ENCODE measurements around the gene TREH.
A peak's percentile ranks its signal among the peaks of the same experiment; 100 is the strongest.
"Not testable (repeated sequence)": the region's sequence is repeated elsewhere in the genome, so short reads cannot be mapped to it uniquely, and the experiment has no call there.

Gene TREH

GRCh38 chr11:118697346-118697745 lies 17.9 kb upstream of the TREH start:
- no peak for DNase-seq (ENCODE audit: low read depth, low spot score)

GRCh38 chr11:118696673-118697226 lies 17.3 kb upstream of the TREH start:
- DNase-seq (ENCODE audit: low read depth, low spot score) = no peak

- no peak for DNase-seq (ENCODE audit: low read depth, low spot score)
These were observed 15.3 kb upstream of the TREH start for GRCh38 chr11:118694771-118695170.

GRCh38 chr11:118694185-118694584 lies 14.7 kb upstream of the TREH start:
- no peak for DNase-seq (ENCODE audit: low read depth, low spot score)

- peak; percentile 30 for DNase-seq (ENCODE audit: low read depth, low spot score)
These were observed 12.7 kb upstream of the TREH start for GRCh38 chr11:118691926-118692830.

- no peak for DNase-seq (ENCODE audit: low read depth, low spot score)
These were observed 11.3 kb upstream of the TREH start for GRCh38 chr11:118690553-118691304.

- DNase-seq (ENCODE audit: low read depth, low spot score) = peak; percentile 59
These were observed 10.6 kb upstream of the TREH start for GRCh38 chr11:118689852-118690552.

GRCh38 chr11:118689503-118689851 lies 10.0 kb upstream of the TREH start:
- DNase-seq (ENCODE audit: low read depth, low spot score) = no peak

GRCh38 chr11:118688851-118689502 lies 9.5 kb upstream of the TREH start:
- DNase-seq (ENCODE audit: low read depth, low spot score) = no peak

GRCh38 chr11:118688339-118688738 lies 8.9 kb upstream of the TREH start:
- DNase-seq (ENCODE audit: low read depth, low spot score) = not testable (repeated sequence)

- no peak for DNase-seq (ENCODE audit: low read depth, low spot score)
These were observed 8.5 kb upstream of the TREH start for GRCh38 chr11:118687906-118688305.

- DNase-seq (ENCODE audit: low read depth, low spot score) = no peak
These were observed 4.7 kb upstream of the TREH start for GRCh38 chr11:118684187-118684586.

GRCh38 chr11:118682939-118683338 lies 3.5 kb upstream of the TREH start:
- not testable (repeated sequence) for DNase-seq (ENCODE audit: low read depth, low spot score)

GRCh38 chr11:118682372-118682771 lies 2.9 kb upstream of the TREH start:
- DNase-seq (ENCODE audit: low read depth, low spot score) = no peak

GRCh38 chr11:118678908-118679307 lies 542 bp downstream of the TREH start:
- not testable (repeated sequence) for DNase-seq (ENCODE audit: low read depth, low spot score)

GRCh38 chr11:118677977-118678376 lies 1.5 kb downstream of the TREH start:
- DNase-seq (ENCODE audit: low read depth, low spot score) = no peak

- no peak for DNase-seq (ENCODE audit: low read depth, low spot score)
These were observed 5.4 kb downstream of the TREH start for GRCh38 chr11:118674082-118674435.

GRCh38 chr11:118673361-118674081 lies 5.9 kb downstream of the TREH start:
- DNase-seq (ENCODE audit: low read depth, low spot score) = no peak

- DNase-seq (ENCODE audit: low read depth, low spot score) = no peak
These were observed 6.6 kb downstream of the TREH start for GRCh38 chr11:118672846-118673245.

GRCh38 chr11:118671254-118671653 lies 8.2 kb downstream of the TREH start:
- no peak for DNase-seq (ENCODE audit: low read depth, low spot score)

- no peak for DNase-seq (ENCODE audit: low read depth, low spot score)
These were observed 9.4 kb downstream of the TREH start for GRCh38 chr11:118670063-118670462.

Measured in activated CD4-positive, CD25-positive, alpha-beta regulatory T cell treated with anti-CD3 and anti-CD28 coated beads, Interleukin-2, amount 50 U/mL, for 16 hours (primary cell).